Measurements from ENCODE around the gene GALNT7.

GALNT7 gene

DNA sequence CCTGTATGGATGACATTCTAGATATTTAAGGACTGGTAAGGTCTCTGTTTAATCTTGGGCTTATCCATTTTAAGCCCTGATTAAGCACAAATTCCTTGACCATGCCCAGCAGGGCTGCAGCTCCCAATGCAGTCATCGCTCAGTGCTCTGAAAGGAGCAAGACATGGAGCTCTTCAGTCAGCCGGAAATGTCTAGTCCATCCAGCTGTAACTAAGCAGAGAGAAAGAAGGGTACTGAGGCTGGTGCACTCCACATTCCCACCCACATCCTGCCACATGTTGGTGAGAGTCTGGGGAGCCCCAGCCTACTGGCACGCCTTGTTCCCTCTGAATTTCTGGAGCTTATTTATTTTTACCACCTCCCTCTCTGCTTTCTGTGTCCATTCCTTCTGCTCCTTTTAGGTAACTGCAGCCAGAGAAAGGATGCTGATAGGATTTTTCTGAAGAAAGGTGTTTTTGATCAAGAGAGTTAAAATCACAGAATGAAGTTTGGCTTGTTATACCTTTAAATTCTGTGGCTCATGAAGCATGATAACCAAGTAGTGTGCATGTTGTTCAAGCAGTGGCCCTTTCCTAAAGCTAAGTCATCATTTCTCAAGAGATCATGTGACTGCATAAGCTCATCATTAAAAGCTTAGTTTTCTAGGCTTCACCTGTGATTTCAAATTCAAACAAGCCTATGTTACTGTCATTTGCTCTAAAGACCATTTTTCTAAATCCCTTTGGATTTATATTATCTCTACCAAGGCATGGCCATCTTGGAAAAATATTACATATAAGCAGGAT is 74.0 kb downstream of the GALNT7 start:
- DNase-seq = no peak

- DNase-seq = no peak
These were observed 74.7 kb downstream of the GALNT7 start for GRCh38 chr4:173243321-173243720.

GRCh38 chr4:173243917-173244658 is 75.5 kb downstream of the GALNT7 start:
- no peak for DNase-seq

DNA sequence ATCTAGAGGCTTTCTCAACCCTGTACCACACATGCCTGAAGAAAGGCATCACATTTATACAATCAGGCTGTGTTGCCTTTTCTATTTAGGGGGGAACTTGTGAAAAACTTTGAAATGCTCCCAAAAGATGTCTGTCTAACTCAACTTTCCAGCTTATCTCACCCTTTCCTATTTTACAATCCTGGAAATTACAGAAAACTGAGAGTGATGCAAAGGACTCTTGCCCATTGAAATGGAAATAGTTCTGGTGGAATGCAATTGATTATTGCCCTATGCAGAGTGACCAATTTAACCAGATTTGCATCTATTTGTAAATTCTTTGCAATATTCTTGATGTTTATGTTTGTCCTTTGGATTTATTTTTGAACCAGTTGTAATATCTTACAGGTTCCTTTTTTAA is 77.3 kb downstream of the GALNT7 start:
- peak; percentile 29 for DNase-seq

DNA sequence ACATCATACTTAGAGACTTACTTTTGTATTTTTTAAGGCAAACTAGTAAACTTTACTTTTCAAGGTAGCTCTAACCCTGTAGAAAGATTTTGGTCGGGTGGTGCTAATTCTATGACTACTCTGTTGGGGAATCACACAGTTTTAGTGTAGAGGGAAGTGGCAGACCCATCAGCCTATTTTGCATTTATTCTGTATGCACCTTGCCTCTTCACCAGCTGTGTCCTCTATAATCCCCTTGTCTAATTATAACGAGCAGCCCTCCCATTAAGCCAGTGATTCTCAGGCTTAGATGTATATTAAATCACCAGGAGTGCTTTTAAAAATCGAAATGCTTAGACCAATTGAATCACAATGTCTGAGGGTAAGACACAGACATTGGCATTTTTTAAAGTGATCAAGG is 78.1 kb downstream of the GALNT7 start:
- no peak for DNase-seq

GRCh38 chr4:173247321-173247720 is 78.7 kb downstream of the GALNT7 start:
- no peak for DNase-seq

DNA sequence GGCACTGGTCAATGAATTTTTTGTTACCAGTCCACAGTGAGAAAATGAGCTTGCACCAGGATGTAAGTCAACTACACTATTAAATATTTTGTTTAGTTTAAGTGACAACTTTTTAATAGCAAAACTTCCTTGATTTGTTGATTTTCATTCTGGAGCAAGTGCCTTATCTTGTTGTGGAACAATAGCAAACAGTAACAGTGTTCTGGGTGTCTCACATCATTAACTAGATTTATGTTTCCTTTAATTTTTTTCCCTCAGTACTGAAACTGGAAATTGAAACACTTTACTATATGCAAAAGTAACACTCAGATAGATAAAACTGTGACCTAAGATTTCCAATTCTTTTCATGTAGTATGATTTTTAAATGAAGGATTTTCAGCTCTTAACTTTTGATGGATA is 80.1 kb downstream of the GALNT7 start:
- DNase-seq = no peak

- DNase-seq = peak; percentile 76
These were observed 83.7 kb downstream of the GALNT7 start for GRCh38 chr4:173252024-173252935.

DNA sequence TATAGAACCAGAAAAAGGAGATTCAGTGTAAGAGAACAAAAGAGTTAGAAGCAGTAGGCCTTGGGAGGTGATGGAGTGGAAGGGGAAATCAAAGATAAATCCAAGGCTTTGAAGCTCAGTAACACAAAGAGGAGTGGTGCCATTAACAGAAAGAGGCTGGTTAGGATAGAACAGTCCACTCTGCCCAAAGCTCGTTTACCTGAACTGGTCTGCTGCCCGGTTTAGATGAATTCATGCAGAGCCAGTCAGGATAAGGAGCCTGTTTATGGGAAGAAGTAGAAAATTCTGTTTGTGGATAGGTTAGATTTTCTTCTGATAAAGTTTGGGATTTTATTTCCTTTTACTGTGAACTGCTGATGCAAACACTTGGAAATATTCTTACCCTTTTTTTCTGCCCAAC is 85.0 kb downstream of the GALNT7 start:
- DNase-seq = no peak

DNA sequence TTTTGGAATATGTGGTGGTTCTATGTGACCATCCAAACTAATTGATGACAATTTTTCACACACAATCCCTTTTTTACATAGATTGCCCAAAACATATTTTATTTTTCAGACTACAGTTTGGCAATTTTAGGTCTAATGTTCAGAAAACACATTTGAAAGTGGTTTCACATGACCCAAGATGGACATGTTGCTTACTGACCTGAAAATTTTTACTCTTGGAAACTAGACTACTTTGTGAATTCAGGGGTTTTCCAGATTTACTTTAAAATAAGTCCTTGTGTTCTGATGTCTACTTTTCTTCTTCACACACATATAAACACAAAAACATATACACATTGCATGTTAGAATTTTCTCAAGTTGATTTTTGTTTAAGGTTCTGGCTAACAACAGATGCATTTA is 86.0 kb downstream of the GALNT7 start:
- no peak for DNase-seq

- no peak for DNase-seq
These were observed 88.2 kb downstream of the GALNT7 start for GRCh38 chr4:173256825-173257224.

- peak; percentile 62 for DNase-seq
These were observed 89.4 kb downstream of the GALNT7 start for GRCh38 chr4:173257732-173258717.

GRCh38 chr4:173258866-173259265 is 90.3 kb downstream of the GALNT7 start:
- no peak for DNase-seq

DNA sequence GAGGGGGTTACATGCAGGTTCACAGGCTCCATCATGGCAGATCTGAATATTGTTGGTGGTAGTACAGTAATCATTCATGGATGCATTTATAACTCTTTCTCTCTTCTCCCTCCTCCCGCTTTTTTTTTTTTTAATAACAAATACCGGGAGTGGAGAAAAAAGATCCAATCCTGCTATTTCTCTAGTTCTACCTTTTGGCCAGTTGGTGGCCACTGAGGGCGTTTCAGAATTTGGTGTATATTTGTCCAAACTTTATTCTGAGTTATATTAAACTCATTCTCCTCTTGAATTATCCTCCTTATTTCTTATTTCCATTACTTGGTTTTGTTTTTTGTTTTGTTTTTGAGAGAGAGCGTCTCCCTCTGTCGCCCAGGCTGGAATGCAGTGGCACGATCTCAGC is 90.7 kb downstream of the GALNT7 start:
- no peak for DNase-seq

DNA sequence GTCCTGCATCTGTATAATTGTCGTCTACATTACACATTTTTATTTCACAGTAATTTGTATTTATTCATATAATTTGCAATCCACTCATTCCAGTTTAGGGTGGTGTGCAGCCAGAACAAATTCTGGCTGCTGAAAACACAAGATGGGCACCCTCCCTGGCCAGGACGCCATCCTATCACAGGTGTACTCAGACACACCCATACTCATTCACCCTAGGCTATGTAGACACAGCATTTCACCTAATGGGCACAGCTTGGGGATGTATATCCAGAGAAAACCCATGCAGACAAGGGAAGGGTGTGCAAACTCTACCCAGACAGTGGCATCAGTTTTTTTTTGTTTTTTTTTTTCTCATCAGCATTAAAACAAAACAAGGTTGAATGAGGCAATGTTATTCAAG is 92.4 kb downstream of the GALNT7 start:
- DNase-seq = no peak

GRCh38 chr4:173262375-173262774 is 93.8 kb downstream of the GALNT7 start:
- no peak for DNase-seq

GRCh38 chr4:173264245-173264644 is 95.6 kb downstream of the GALNT7 start:
- DNase-seq = no peak

DNA sequence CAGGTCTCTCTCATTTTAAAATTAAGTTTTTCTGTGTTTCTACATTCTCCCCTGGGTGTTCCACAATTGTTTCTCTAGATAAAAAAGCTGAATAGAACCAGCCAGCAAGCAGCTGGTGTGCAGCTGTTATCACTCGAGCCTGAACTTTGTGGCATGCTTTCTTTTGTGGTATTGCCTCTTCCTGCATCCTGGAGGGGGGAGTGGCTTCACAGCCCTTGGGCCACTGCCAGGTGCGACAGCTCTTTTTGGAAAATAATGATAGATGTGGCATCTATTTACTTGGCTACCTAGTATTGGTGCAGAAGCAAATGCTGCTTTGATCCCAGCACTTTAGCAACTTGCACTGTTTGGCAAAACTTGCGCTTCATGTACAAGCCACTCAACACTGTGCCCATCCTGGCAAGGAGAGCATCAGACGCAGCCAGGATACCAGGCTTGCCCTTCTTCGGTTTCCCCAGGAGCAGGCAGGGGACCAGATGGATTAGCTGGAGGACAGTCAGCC is 96.1 kb downstream of the GALNT7 start:
- no peak for DNase-seq

- no peak for DNase-seq
These were observed 97.1 kb downstream of the GALNT7 start for GRCh38 chr4:173265751-173266150.

- DNase-seq = no peak
These were observed 99.1 kb downstream of the GALNT7 start for GRCh38 chr4:173267711-173268110.

DNA sequence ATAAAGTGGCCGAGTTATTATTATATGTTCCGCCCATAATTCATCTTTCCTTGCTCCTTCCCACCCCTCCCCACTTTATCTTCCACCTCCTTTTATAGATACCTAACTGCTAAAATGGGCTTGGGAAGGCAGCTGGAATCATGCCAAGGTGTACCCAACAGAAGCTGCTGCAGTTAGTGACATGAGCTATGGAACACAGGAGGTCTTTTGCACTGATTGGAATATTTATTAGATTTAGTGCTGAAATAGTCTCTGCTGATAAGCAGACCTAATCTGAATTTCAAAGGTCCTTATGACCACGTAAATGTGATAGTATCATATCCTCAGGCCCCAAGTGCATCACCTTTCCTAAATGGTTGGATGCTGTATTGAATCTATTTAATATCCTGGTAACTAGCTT is 100.7 kb downstream of the GALNT7 start:
- DNase-seq = no peak

Measured in inflammatory macrophage treated with lipopolysaccharide for 4 hours (primary cell).